HFFc6 (cell line): ENCODE data around the gene NECTIN4. TPM values are rescaled to one million over a fixed set of nuclear protein-coding genes. Genes with fewer than 3 reads are reported as not detected.
A peak's percentile ranks its signal among the peaks of the same experiment; 100 is the strongest.

Experiments
- DNase-seq: peaks from one replicate; pipeline ENCODE4 v3.0.0-alpha.2; 2018
- H3K27ac Mint-ChIP-seq: 2 replicates; pipeline ENCODE4 v1.8.0; 2020; ENCODE audit warnings: mild to moderate bottlenecking, mixed read lengths
- H3K27me3 Mint-ChIP-seq: 2 replicates; pipeline ENCODE4 v1.8.0; 2021; ENCODE audit warnings: mild to moderate bottlenecking, moderate library complexity, mixed read lengths; ENCODE audit not compliant: insufficient read depth
- H3K36me3 Mint-ChIP-seq: 2 replicates; pipeline ENCODE4 v1.8.0; 2021; ENCODE audit warnings: low read depth, mixed read lengths
- H3K4me1 Mint-ChIP-seq: 2 replicates; pipeline ENCODE4 v1.8.0; 2020; ENCODE audit warnings: low read depth, mixed read lengths
- H3K4me3 Mint-ChIP-seq: 2 replicates; pipeline ENCODE4 v1.8.0; 2020; ENCODE audit warnings: mild to moderate bottlenecking, moderate library complexity, mixed read lengths
- H3K9me3 Mint-ChIP-seq: 2 replicates; pipeline ENCODE4 v1.8.0; 2020; ENCODE audit warnings: mild to moderate bottlenecking, mixed read lengths
- total RNA-seq, 6 experiments: library from RNA; stranded (reverse); fragmentation: NEBNext Ultra II Directional; extraction: Animal tissue kit (Norgen Biotek cat#: 25700); gene quantifications; 2 replicates in 1 of 6; 3 replicates in 5 of 6; pipeline ENCODE4 v1.2.3, GENCODE V29; 2021
- TF ChIP-seq, protein P1 (sequence below): fragments of 200-600 bp; sonication (generic); IDR thresholded peaks from 2 replicates; pipeline ENCODE4 v1.5.0; 2021; ENCODE audit warnings: antibody characterized with exemption, mild to moderate bottlenecking

The NECTIN4 gene
- total RNA-seq, 6 experiments from 2014 or later: 0.09 to 0.14 TPM; not detected in 4

GRCh38 chr1:161021970-161022353, 67.4 kb downstream of the NECTIN4 start:
- H3K27ac Mint-ChIP-seq: no peak overlapping the region
- H3K4me3 Mint-ChIP-seq: no peak overlapping the region
- peaks cover 41% of the 10 kb centered on the region for H3K4me1 Mint-ChIP-seq
- H3K27me3 Mint-ChIP-seq: peaks cover 29% of the 10 kb centered on the region
- DNase-seq: no peak
- H3K9me3 Mint-ChIP-seq: no peaks in the 10 kb centered on the region
- no peaks in the 10 kb centered on the region for H3K36me3 Mint-ChIP-seq
- TF ChIP-seq, protein P1, sequence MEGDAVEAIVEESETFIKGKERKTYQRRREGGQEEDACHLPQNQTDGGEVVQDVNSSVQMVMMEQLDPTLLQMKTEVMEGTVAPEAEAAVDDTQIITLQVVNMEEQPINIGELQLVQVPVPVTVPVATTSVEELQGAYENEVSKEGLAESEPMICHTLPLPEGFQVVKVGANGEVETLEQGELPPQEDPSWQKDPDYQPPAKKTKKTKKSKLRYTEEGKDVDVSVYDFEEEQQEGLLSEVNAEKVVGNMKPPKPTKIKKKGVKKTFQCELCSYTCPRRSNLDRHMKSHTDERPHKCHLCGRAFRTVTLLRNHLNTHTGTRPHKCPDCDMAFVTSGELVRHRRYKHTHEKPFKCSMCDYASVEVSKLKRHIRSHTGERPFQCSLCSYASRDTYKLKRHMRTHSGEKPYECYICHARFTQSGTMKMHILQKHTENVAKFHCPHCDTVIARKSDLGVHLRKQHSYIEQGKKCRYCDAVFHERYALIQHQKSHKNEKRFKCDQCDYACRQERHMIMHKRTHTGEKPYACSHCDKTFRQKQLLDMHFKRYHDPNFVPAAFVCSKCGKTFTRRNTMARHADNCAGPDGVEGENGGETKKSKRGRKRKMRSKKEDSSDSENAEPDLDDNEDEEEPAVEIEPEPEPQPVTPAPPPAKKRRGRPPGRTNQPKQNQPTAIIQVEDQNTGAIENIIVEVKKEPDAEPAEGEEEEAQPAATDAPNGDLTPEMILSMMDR: no peak

DNA sequence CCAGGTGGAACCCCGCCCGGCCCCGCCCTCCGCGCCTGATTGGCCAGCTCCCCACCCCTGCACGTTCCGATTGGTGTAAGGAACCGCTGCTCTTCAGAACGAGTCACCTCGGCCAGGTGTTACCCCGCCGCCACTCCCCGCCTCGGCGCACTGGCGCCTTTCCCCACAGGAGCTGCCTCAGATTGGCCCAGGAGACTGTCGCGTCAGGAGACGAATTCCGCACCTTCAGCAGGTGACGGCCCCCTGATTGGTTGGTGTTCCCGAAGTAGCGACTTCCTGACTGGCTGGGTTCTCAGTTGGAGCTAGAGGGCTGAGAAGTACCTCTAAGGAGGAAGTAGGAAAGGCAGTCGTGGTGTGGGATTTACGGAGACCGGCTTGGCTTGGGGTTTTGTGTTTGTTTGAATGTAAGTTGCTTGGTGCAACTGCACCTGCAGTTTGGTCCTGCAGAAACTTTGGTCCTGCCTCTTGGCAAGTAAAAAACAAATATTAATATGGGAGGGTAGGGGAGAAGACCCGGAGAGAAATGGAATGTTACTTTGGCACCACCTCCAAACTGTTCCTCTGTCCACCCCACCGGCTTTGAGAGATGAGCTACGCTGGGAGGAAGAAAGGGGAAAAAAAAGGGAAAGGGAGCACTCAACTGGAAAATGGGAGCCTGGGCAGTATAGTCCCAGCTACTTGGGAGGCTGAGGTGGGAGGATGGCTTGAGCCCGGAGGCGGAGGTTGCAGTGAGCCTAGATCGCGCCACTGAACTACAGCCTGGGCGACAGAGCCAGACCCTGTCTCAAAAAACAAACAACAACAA, 68.0 kb downstream of the NECTIN4 start:
- DNase-seq: no peak
- TF ChIP-seq, protein P1: no peak
- peaks cover 43% of the 10 kb centered on the region for H3K4me1 Mint-ChIP-seq
- peak overlapping the region; percentile 61 for H3K4me3 Mint-ChIP-seq
- no peaks in the 10 kb centered on the region for H3K9me3 Mint-ChIP-seq
- peaks cover 31% of the 10 kb centered on the region for H3K27me3 Mint-ChIP-seq
- H3K36me3 Mint-ChIP-seq: no peaks in the 10 kb centered on the region
- H3K27ac Mint-ChIP-seq: no peak overlapping the region

Other genes starting within 250 kb of the NECTIN4 start
- gene CD244, start 226.7 kb downstream of the NECTIN4 start, total RNA-seq: not detected
- gene ITLN1, start 204.4 kb downstream of the NECTIN4 start, total RNA-seq: not detected
- not detected for gene ITLN2, start 134.7 kb downstream of the NECTIN4 start, total RNA-seq
- gene F11R, start 68.4 kb downstream of the NECTIN4 start, total RNA-seq: under 1 TPM in 4 of 6 experiments, not detected in 2; 0.05 to 0.38 (median 0.14) TPM
- gene TSTD1, start 50.6 kb downstream of the NECTIN4 start, total RNA-seq: not detected
- 10 to 100 TPM; 31.2 to 38.0 (median 33.4) TPM for gene USF1, start 43.6 kb downstream of the NECTIN4 start, total RNA-seq
- gene ARHGAP30, start 19.7 kb downstream of the NECTIN4 start, total RNA-seq: not detected
- gene KLHDC9, start 8.8 kb upstream of the NECTIN4 start, total RNA-seq: 1 to 10 TPM; 1.3 to 2.7 (median 2.1) TPM
- gene PFDN2, start 28.5 kb upstream of the NECTIN4 start, total RNA-seq: 100 to 1,000 TPM in 2 of 6 experiments, 10 to 100 TPM in 4; 77.4 to 114 (median 92.8) TPM
- 10 to 100 TPM; 26.2 to 35.1 (median 32.5) TPM for gene NIT1, start 28.5 kb upstream of the NECTIN4 start, total RNA-seq
- 10 to 100 TPM; 29.8 to 39.2 (median 36.0) TPM for gene DEDD, start 43.1 kb upstream of the NECTIN4 start, total RNA-seq
- 10 to 100 TPM; 83.8 to 92.6 (median 85.1) TPM for gene UFC1, start 64.4 kb upstream of the NECTIN4 start, total RNA-seq
- gene USP21, start 69.9 kb upstream of the NECTIN4 start, total RNA-seq: 10 to 100 TPM; 16.6 to 18.9 (median 17.2) TPM
- 10 to 100 TPM; 11.8 to 15.2 (median 13.5) TPM for gene PPOX, start 76.9 kb upstream of the NECTIN4 start, total RNA-seq
- 10 to 100 TPM; 31.0 to 38.2 (median 35.4) TPM for gene B4GALT3, start 87.9 kb upstream of the NECTIN4 start, total RNA-seq
- 1 to 10 TPM; 3.4 to 8.3 (median 6.5) TPM for gene ADAMTS4, start 109.5 kb upstream of the NECTIN4 start, total RNA-seq
- gene NDUFS2, start 112.8 kb upstream of the NECTIN4 start, total RNA-seq: 10 to 100 TPM; 81.5 to 90.8 (median 85.8) TPM
- 1 to 10 TPM in 1 of 6 experiments, under 1 TPM in 4, not detected in 1; 0.33 to 1.0 (median 0.53) TPM for gene FCER1G, start 125.7 kb upstream of the NECTIN4 start, total RNA-seq
- gene APOA2, start 134.1 kb upstream of the NECTIN4 start, total RNA-seq: not detected
- gene TOMM40L, start 136.5 kb upstream of the NECTIN4 start, total RNA-seq: 10 to 100 TPM in 5 of 6 experiments, 1 to 10 TPM in 1; 9.8 to 13.6 (median 10.6) TPM
- gene NR1I3, start 148.6 kb upstream of the NECTIN4 start, total RNA-seq: not detected
- not detected for gene PCP4L1, start 169.2 kb upstream of the NECTIN4 start, total RNA-seq
- gene MPZ, start 220.4 kb upstream of the NECTIN4 start, total RNA-seq: 1 to 10 TPM in 1 of 6 experiments, under 1 TPM in 5; 0.28 to 1.1 (median 0.64) TPM
- gene SDHC, start 224.8 kb upstream of the NECTIN4 start, total RNA-seq: 100 to 1,000 TPM; 237 to 285 (median 247) TPM